Gastrocnemius medialis (tissue), 4 donors: ENCODE results near the gene ARID1B.

Experiments used
- POLR2A ChIP-seq, 2 donors: fragments of 450-650 bp; IDR thresholded peaks; one replicate each; pipeline ENCODE4 v1.6.1; 2017; ENCODE audit warnings: antibody characterized with exemption in 2 of 2, mild to moderate bottlenecking in 2 of 2, moderate library complexity in 2 of 2
- TF ChIP-seq, protein P1 (sequence below), 5 experiments: fragments of 450-650 bp in 3 of 5; fragments of 200-600 bp in 2 of 5; sonication (generic) in 2 of 5; IDR thresholded peaks in 4 of 5; conservative IDR thresholded peaks in 1 of 5; 1 replicate in 4 of 5; 2 replicates in 1 of 5; pipeline ENCODE4 v1.5.1; 2016 to 2019; ENCODE audit warnings: antibody characterized with exemption in 5 of 5, mild to moderate bottlenecking in 3 of 5, moderate library complexity in 3 of 5

DNA sequence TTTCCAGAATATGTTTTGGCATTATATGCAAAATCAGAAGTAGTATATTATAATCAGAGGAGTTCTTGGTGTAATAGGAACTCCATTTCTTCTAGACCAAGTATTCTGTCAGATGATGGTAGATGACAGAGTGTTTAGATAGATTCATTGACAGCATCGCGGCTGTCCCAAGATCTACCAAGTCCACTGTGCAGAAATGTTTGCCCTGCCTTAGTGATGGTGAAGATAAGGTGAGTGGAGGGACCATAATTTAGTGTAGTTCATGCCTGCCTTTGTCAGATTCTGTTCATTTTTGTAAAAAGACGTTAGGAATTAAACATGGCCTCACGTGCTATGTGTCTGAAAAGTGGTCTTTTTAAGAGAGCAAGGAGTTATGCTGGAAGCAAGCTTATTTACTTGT is 270.1 kb downstream of the ARID1B start:
- TF ChIP-seq, protein P1, sequence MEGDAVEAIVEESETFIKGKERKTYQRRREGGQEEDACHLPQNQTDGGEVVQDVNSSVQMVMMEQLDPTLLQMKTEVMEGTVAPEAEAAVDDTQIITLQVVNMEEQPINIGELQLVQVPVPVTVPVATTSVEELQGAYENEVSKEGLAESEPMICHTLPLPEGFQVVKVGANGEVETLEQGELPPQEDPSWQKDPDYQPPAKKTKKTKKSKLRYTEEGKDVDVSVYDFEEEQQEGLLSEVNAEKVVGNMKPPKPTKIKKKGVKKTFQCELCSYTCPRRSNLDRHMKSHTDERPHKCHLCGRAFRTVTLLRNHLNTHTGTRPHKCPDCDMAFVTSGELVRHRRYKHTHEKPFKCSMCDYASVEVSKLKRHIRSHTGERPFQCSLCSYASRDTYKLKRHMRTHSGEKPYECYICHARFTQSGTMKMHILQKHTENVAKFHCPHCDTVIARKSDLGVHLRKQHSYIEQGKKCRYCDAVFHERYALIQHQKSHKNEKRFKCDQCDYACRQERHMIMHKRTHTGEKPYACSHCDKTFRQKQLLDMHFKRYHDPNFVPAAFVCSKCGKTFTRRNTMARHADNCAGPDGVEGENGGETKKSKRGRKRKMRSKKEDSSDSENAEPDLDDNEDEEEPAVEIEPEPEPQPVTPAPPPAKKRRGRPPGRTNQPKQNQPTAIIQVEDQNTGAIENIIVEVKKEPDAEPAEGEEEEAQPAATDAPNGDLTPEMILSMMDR (IDR thresholded peaks at IDR 0.05 in 4 of 5, conservative IDR thresholded peaks at IDR 0.05 in 1 of 5) = no peak
- no peak for TF ChIP-seq POLR2A (IDR thresholded peaks at IDR 0.05)
